WTC11 (cell line): ENCODE measurements around the gene PTPN11. TPM values are rescaled to one million over a fixed set of nuclear protein-coding genes. Genes with fewer than 3 reads are reported as not detected.

Experiments used
- ATAC-seq: fragments of 200-7000 bp; cut with Tn5 transposase; 2 replicates; pipeline ENCODE4 v1.10.0; 2021; ENCODE audit warnings: mild to moderate bottlenecking, moderate library complexity
- CTCF ChIA-PET: fragments of 300-600 bp; sonication (Branson Sonifier 250); formaldehyde crosslinking; loops from one replicate; lab custom pipeline; 2021; ENCODE audit warnings: antibody characterized with exemption; lab: Charles Lee
- POLR2A ChIA-PET: fragments of 350-600 bp; sonication (Branson Sonifier 250); formaldehyde crosslinking; loops from one replicate; lab custom pipeline; 2021; ENCODE audit warnings: antibody characterized with exemption; lab: Charles Lee
- DNase-seq: peaks from one replicate; pipeline ENCODE4 v3.0.0; 2021; ENCODE audit warnings: low spot score
- H3K27ac Mint-ChIP-seq: 2 replicates; pipeline ENCODE4 v1.8.0; 2021; ENCODE audit warnings: mixed read lengths
- H3K27me3 Mint-ChIP-seq: 2 replicates; pipeline ENCODE4 v1.8.0; 2021; ENCODE audit warnings: low read depth, mild to moderate bottlenecking, moderate library complexity, mixed read lengths
- H3K36me3 Mint-ChIP-seq: 2 replicates; pipeline ENCODE4 v1.8.0; 2021; ENCODE audit warnings: mixed read lengths
- H3K4me1 Mint-ChIP-seq: 2 replicates; pipeline ENCODE4 v1.8.0; 2022; ENCODE audit warnings: mixed read lengths
- H3K4me3 Mint-ChIP-seq: 2 replicates; pipeline ENCODE4 v1.8.0; 2021; ENCODE audit warnings: mild to moderate bottlenecking, moderate library complexity, mixed read lengths
- H3K9me3 Mint-ChIP-seq: 2 replicates; pipeline ENCODE4 v1.8.0; 2021; ENCODE audit warnings: mixed read lengths
- ATF1 ChIP-seq: sonication (generic); formaldehyde crosslinking; IDR thresholded peaks from 2 replicates; pipeline ENCODE4 v1.8.1; 2023; ENCODE audit warnings: mild to moderate bottlenecking, moderate library complexity, missing genetic modification reagents
- CREB1 ChIP-seq: sonication (generic); formaldehyde crosslinking; IDR thresholded peaks from 2 replicates; pipeline ENCODE4 v1.8.0; 2023; ENCODE audit warnings: mild to moderate bottlenecking, missing genetic modification reagents
- FOXK1 ChIP-seq: sonication (generic); formaldehyde crosslinking; IDR thresholded peaks from 2 replicates; pipeline ENCODE4 v1.8.0; 2022; ENCODE audit warnings: mild to moderate bottlenecking, moderate library complexity, missing genetic modification reagents
- GTF2I ChIP-seq: fragments of 250-450 bp; sonication (Bioruptor Pico); conservative IDR thresholded peaks from 2 replicates; pipeline ENCODE4 v1.4.0; 2021; ENCODE audit warnings: mild to moderate bottlenecking
- IRF1 ChIP-seq: sonication (generic); formaldehyde crosslinking; IDR thresholded peaks from 2 replicates; pipeline ENCODE4 v1.8.0; 2023; ENCODE audit warnings: missing genetic modification reagents
- NFYB ChIP-seq: sonication (generic); formaldehyde crosslinking; conservative IDR thresholded peaks from 2 replicates; pipeline ENCODE4 v1.8.0; 2022; ENCODE audit warnings: low read depth, missing genetic modification reagents
- PRDM15 ChIP-seq: sonication (generic); formaldehyde crosslinking; IDR thresholded peaks from 2 replicates; pipeline ENCODE4 v1.8.0; 2022; ENCODE audit warnings: missing genetic modification reagents
- ZBTB21 ChIP-seq: sonication (generic); formaldehyde crosslinking; IDR thresholded peaks from 2 replicates; pipeline ENCODE4 v1.8.1; 2023; ENCODE audit warnings: mild to moderate bottlenecking, missing genetic modification reagents, borderline replicate concordance
- ZNF512 ChIP-seq: sonication (generic); formaldehyde crosslinking; IDR thresholded peaks from 2 replicates; pipeline ENCODE4 v1.8.1; 2022; ENCODE audit warnings: missing genetic modification reagents, borderline replicate concordance
- ZNF532 ChIP-seq: fragments of 250-450 bp; sonication (Bioruptor Pico); IDR thresholded peaks from 2 replicates; pipeline ENCODE4 v1.9.0; 2021; ENCODE audit warnings: mild to moderate bottlenecking, borderline replicate concordance
- total RNA-seq: library from RNA; stranded (reverse); gene quantifications from 3 replicates; pipeline ENCODE4 v1.2.3, GENCODE V29; 2021
- TF ChIP-seq, protein P1 (sequence below): sonication (generic); formaldehyde crosslinking; IDR thresholded peaks from 2 replicates; pipeline ENCODE4 v1.8.0; 2022; ENCODE audit warnings: mild to moderate bottlenecking, missing genetic modification reagents
- TF ChIP-seq, protein P2 (sequence below): fragments of 250-450 bp; sonication (Bioruptor Pico); IDR thresholded peaks from 2 replicates; pipeline ENCODE4 v2.1.2; 2022; ENCODE audit warnings: mild to moderate bottlenecking, moderate library complexity
- TF ChIP-seq, protein P3 (sequence below): fragments of 250-450 bp; sonication (Bioruptor Pico); IDR thresholded peaks from 2 replicates; pipeline ENCODE4 v1.9.0; 2021; ENCODE audit warnings: moderate library complexity, mild to moderate bottlenecking, inconsistent platforms, borderline replicate concordance
- TF ChIP-seq, protein P4 (sequence below): fragments of 250-450 bp; sonication (Bioruptor Pico); IDR thresholded peaks from 2 replicates; pipeline ENCODE4 v1.9.0; 2021; ENCODE audit warnings: mild to moderate bottlenecking

The PTPN11 gene
- total RNA-seq, 1 experiment from 2014 or later = 112 TPM

DNA sequence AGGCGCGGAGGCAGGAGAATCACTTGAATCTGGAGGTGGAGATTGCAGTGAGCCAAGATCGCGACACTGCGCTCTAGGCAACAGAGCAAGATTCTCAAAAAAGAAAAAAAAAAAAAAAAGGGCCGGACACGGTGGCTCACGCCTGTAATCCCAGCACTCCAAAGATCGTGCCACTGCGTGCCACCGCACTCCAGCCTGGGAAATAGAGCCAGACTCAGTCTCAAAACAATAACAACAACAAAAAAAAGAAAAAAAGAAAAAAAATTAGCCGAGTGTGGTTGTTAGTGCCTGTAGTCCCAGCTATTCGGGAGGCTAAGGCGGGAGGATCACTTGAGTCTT, 8.9 kb upstream of the PTPN11 start:
- no peak overlapping the region for H3K27ac Mint-ChIP-seq
- ChIA-PET CTCF (interaction anchor here (1.3 to 2.8 kb wide), 2 partner anchors 22 to 212 kb away, joined by 3 to 15 read pairs; no protein-coding TSS in a partner anchor), POLR2A (no interaction called here)

More for the DNA sequence above, 8.9 kb upstream of the PTPN11 start:
- Mint-ChIP-seq H3K9me3 (no peaks in the 10 kb centered on the region), H3K27me3 (peaks cover 5% of the 10 kb centered on the region), H3K4me1 (peaks cover 19% of the 10 kb centered on the region), H3K36me3 (peaks cover 45% of the 10 kb centered on the region), H3K4me3 (peak overlapping the region; percentile 100)
- ATAC-seq (no peak), DNase-seq (no peak)
- no peak for TF ChIP-seq NFYB (CRISPR knock-in tag)
- TF ChIP-seq, protein P1, sequence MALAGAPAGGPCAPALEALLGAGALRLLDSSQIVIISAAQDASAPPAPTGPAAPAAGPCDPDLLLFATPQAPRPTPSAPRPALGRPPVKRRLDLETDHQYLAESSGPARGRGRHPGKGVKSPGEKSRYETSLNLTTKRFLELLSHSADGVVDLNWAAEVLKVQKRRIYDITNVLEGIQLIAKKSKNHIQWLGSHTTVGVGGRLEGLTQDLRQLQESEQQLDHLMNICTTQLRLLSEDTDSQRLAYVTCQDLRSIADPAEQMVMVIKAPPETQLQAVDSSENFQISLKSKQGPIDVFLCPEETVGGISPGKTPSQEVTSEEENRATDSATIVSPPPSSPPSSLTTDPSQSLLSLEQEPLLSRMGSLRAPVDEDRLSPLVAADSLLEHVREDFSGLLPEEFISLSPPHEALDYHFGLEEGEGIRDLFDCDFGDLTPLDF (CRISPR knock-in tag) = no peak
- TF ChIP-seq, protein P2, sequence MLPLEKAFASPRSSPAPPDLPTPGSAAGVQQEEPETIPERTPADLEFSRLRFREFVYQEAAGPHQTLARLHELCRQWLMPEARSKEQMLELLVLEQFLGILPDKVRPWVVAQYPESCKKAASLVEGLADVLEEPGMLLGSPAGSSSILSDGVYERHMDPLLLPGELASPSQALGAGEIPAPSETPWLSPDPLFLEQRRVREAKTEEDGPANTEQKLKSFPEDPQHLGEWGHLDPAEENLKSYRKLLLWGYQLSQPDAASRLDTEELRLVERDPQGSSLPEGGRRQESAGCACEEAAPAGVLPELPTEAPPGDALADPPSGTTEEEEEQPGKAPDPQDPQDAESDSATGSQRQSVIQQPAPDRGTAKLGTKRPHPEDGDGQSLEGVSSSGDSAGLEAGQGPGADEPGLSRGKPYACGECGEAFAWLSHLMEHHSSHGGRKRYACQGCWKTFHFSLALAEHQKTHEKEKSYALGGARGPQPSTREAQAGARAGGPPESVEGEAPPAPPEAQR (CRISPR knock-in tag) = no peak
- no peak for TF ChIP-seq ATF1 (CRISPR knock-in tag)
- no peak for TF ChIP-seq ZBTB21 (CRISPR knock-in tag)
- TF ChIP-seq, protein P3, sequence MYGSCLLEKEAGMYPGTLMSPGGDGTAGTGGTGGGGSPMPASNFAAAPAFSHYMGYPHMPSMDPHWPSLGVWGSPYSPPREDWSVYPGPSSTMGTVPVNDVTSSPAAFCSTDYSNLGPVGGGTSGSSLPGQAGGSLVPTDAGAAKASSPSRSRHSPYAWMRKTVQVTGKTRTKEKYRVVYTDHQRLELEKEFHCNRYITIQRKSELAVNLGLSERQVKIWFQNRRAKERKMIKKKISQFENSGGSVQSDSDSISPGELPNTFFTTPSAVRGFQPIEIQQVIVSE (CRISPR knock-in tag) = no peak
- no peak for TF ChIP-seq IRF1
- TF ChIP-seq, protein P4, sequence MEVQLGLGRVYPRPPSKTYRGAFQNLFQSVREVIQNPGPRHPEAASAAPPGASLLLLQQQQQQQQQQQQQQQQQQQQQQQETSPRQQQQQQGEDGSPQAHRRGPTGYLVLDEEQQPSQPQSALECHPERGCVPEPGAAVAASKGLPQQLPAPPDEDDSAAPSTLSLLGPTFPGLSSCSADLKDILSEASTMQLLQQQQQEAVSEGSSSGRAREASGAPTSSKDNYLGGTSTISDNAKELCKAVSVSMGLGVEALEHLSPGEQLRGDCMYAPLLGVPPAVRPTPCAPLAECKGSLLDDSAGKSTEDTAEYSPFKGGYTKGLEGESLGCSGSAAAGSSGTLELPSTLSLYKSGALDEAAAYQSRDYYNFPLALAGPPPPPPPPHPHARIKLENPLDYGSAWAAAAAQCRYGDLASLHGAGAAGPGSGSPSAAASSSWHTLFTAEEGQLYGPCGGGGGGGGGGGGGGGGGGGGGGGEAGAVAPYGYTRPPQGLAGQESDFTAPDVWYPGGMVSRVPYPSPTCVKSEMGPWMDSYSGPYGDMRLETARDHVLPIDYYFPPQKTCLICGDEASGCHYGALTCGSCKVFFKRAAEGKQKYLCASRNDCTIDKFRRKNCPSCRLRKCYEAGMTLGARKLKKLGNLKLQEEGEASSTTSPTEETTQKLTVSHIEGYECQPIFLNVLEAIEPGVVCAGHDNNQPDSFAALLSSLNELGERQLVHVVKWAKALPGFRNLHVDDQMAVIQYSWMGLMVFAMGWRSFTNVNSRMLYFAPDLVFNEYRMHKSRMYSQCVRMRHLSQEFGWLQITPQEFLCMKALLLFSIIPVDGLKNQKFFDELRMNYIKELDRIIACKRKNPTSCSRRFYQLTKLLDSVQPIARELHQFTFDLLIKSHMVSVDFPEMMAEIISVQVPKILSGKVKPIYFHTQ (CRISPR knock-in tag) = no peak
- TF ChIP-seq FOXK1 (CRISPR knock-in tag) = no peak
- no peak for TF ChIP-seq PRDM15 (CRISPR knock-in tag)
- no peak for TF ChIP-seq CREB1 (CRISPR knock-in tag)
- no peak for TF ChIP-seq ZNF532
- TF ChIP-seq GTF2I (CRISPR knock-in tag) = no peak
- TF ChIP-seq ZNF512 (CRISPR knock-in tag) = no peak
